H1 (cell line): ENCODE data around the gene SNRNP200. TPM values are rescaled to one million over a fixed set of nuclear protein-coding genes. Genes with fewer than 3 reads are reported as not detected.

ENCODE experiments used
- CTCF ChIA-PET: fragments of 300-600 bp; sonication (Branson Sonifier 250); formaldehyde crosslinking; loops from one replicate; lab custom pipeline; 2021; ENCODE audit not compliant: partially characterized antibody; lab: Charles Lee
- POLR2A ChIA-PET: fragments of 300-600 bp; sonication (Branson Sonifier 250); formaldehyde crosslinking; loops from one replicate; lab custom pipeline; 2021; ENCODE audit warnings: inconsistent platforms; ENCODE audit not compliant: partially characterized antibody; lab: Charles Lee
- DNase-seq, 2 experiments: peaks; one replicate each; pipeline versions ENCODE4 v3.0.0 to v3.0.0-alpha.2; 2010 to 2022; ENCODE audit warnings: low spot score in 2 of 2, low read depth in 1 of 2, mixed read lengths in 1 of 2
- FAIRE-seq: peaks from 2 replicates; lab custom pipeline; 2011; peaks lifted over from hg19 to GRCh38; lab: Jason Lieb, UNC
- H2AFZ ChIP-seq: 2 replicates; pipeline ENCODE4 v1.8.1; 2012; ENCODE audit warnings: low read length, inconsistent platforms
- H2AK5ac ChIP-seq: 2 replicates; pipeline ENCODE4 v1.6.1; 2013; ENCODE audit warnings: low read depth, low read length
- H2BK120ac ChIP-seq: replicated peaks from 2 replicates; pipeline ENCODE3; 2013; ENCODE audit warnings: low read depth, low read length, inconsistent platforms
- H2BK12ac ChIP-seq: 2 replicates; pipeline ENCODE4 v1.6.1; 2013; ENCODE audit warnings: low read depth, low read length
- H2BK15ac ChIP-seq: 2 replicates; pipeline ENCODE4 v1.6.1; 2013; ENCODE audit warnings: low read length
- H2BK20ac ChIP-seq: 2 replicates; pipeline ENCODE4 v1.6.1; 2013; ENCODE audit warnings: low read length
- H2BK5ac ChIP-seq: 2 replicates; pipeline ENCODE4 v1.6.1; 2013; ENCODE audit warnings: low read depth, low read length
- H3K14ac ChIP-seq: 2 replicates; pipeline ENCODE4 v1.6.1; 2013; ENCODE audit warnings: inconsistent platforms; ENCODE audit not compliant: insufficient read length
- H3K18ac ChIP-seq: 2 replicates; pipeline ENCODE4 v1.6.1; 2013; ENCODE audit warnings: low read length; ENCODE audit errors: extremely low read depth
- H3K23ac ChIP-seq: 2 replicates; pipeline ENCODE4 v1.6.1; 2013; ENCODE audit warnings: inconsistent platforms; ENCODE audit not compliant: insufficient read length
- H3K23me2 ChIP-seq: 2 replicates; pipeline ENCODE4 v1.6.1; 2013; ENCODE audit warnings: low read depth, low read length
- H3K27ac ChIP-seq: 2 replicates; pipeline ENCODE4 v1.6.1; 2011; ENCODE audit warnings: low read depth, low read length, inconsistent platforms
- H3K27me3 ChIP-seq, 4 experiments: replicated peaks in 1 of 4; 1 replicate in 1 of 4; 2 replicates in 3 of 4; pipeline versions ENCODE4 v1.6.1 to v1.8.1; 2011 to 2013; ENCODE audit warnings: low read length in 3 of 4, mild to moderate bottlenecking in 3 of 4, inconsistent platforms in 2 of 4, mixed read lengths in 2 of 4, moderate library complexity in 1 of 4; ENCODE audit not compliant: control insufficient read depth in 3 of 4, insufficient read depth in 3 of 4; ENCODE audit errors: extremely low read depth in 1 of 4
- H3K36me3 ChIP-seq, 4 experiments: 2 replicates each; pipeline versions ENCODE4 v1.6.1 to v1.8.1; 2011 to 2013; ENCODE audit warnings: mild to moderate bottlenecking in 4 of 4, low read length in 3 of 4, moderate library complexity in 2 of 4, control low read depth in 1 of 4, inconsistent platforms in 1 of 4; ENCODE audit not compliant: insufficient read depth in 4 of 4, control insufficient read depth in 2 of 4
- H3K4ac ChIP-seq: replicated peaks from 2 replicates; pipeline ENCODE3; 2013; ENCODE audit warnings: low read length, low read depth, mixed read lengths, inconsistent platforms; ENCODE audit not compliant: insufficient read length
- H3K4me1 ChIP-seq, 4 experiments: replicated peaks in 1 of 4; 1 replicate in 1 of 4; 2 replicates in 3 of 4; pipeline versions ENCODE4 v1.6.1 to v1.8.1; 2011 to 2013; ENCODE audit warnings: low read length in 3 of 4, inconsistent platforms in 2 of 4, mixed read lengths in 1 of 4; ENCODE audit not compliant: insufficient read depth in 4 of 4, control insufficient read depth in 3 of 4
- H3K4me2 ChIP-seq, 2 experiments: 2 replicates each; pipeline versions ENCODE4 v1.6.1 to v1.8.1; 2011 to 2013; ENCODE audit warnings: low read depth in 2 of 2, low read length in 2 of 2, control low read depth in 1 of 2, inconsistent platforms in 1 of 2, mild to moderate bottlenecking in 1 of 2; ENCODE audit not compliant: insufficient read depth in 1 of 2
- H3K4me3 ChIP-seq, 4 experiments: fragments of 200-600, 300-600 bp in 1 of 4; sonication (generic), shearing (Covaris generic), sonication (Bioruptor Twin) in 1 of 4; 2 replicates each; pipeline versions ENCODE4 v1.5.1 to v1.8.1; 2011 to 2016; ENCODE audit warnings: low read length in 4 of 4, low read depth in 3 of 4, control low read depth in 2 of 4, inconsistent platforms in 2 of 4, mild to moderate bottlenecking in 2 of 4, mixed read lengths in 1 of 4, moderate library complexity in 1 of 4; ENCODE audit not compliant: insufficient read depth in 2 of 4; ENCODE audit errors: extremely low read depth in 1 of 4
- H3K56ac ChIP-seq: replicated peaks from 2 replicates; pipeline ENCODE3; 2013; ENCODE audit warnings: low read depth, mild to moderate bottlenecking, mixed read lengths, low read length, inconsistent platforms; ENCODE audit not compliant: insufficient read length
- H3K79me1 ChIP-seq: 2 replicates; pipeline ENCODE4 v1.6.1; 2013; ENCODE audit warnings: low read depth, low read length, control low read depth
- H3K79me2 ChIP-seq, 2 experiments: 2 replicates each; pipeline versions ENCODE4 v1.6.1 to v1.8.1; 2012 to 2013; ENCODE audit warnings: low read length in 2 of 2, mild to moderate bottlenecking in 2 of 2, inconsistent platforms in 1 of 2; ENCODE audit not compliant: insufficient read depth in 2 of 2, control insufficient read depth in 1 of 2
- H3K9ac ChIP-seq, 4 experiments: replicated peaks in 1 of 4; 1 replicate in 1 of 4; 2 replicates in 3 of 4; pipeline versions ENCODE4 v1.6.1 to v1.8.1; 2011 to 2013; ENCODE audit warnings: low read depth in 3 of 4, low read length in 3 of 4, control low read depth in 2 of 4, mild to moderate bottlenecking in 2 of 4, moderate library complexity in 2 of 4, inconsistent platforms in 1 of 4; ENCODE audit errors: extremely low read depth in 1 of 4
- H3K9me3 ChIP-seq, 2 experiments: 2 replicates each; pipeline versions ENCODE4 v1.6.1 to v1.8.1; 2012 to 2013; ENCODE audit warnings: mild to moderate bottlenecking in 2 of 2, moderate library complexity in 2 of 2, control low read depth in 1 of 2, inconsistent platforms in 1 of 2, low read depth in 1 of 2, low read length in 1 of 2, mixed read lengths in 1 of 2; ENCODE audit not compliant: insufficient read depth in 2 of 2
- H4K20me1 ChIP-seq, 2 experiments: replicated peaks in 1 of 2; 2 replicates each; pipeline versions ENCODE3 to v1.8.1; 2011 to 2013; ENCODE audit warnings: inconsistent platforms in 2 of 2, low read length in 2 of 2, mild to moderate bottlenecking in 1 of 2; ENCODE audit not compliant: insufficient read depth in 2 of 2, control insufficient read depth in 1 of 2
- H4K5ac ChIP-seq: 2 replicates; pipeline ENCODE4 v1.6.1; 2013; ENCODE audit warnings: low read length, low read depth, mixed read lengths, inconsistent platforms; ENCODE audit not compliant: insufficient read length
- H4K8ac ChIP-seq: 2 replicates; pipeline ENCODE4 v1.8.0; 2013; ENCODE audit warnings: mild to moderate bottlenecking, moderate library complexity, low read length, inconsistent platforms; ENCODE audit not compliant: insufficient read depth; ENCODE audit errors: extremely low read depth
- H4K91ac ChIP-seq: replicated peaks from 2 replicates; pipeline ENCODE3; 2013; ENCODE audit warnings: low read length, mixed read lengths, inconsistent platforms; ENCODE audit not compliant: insufficient read length
- EGR1 ChIP-seq: IDR thresholded peaks from 2 replicates; pipeline ENCODE4 v1.6.1; 2011; ENCODE audit warnings: low read depth, low read length, borderline replicate concordance
- RNF2 ChIP-seq: fragments of 200-900, 300-1000 bp; sonication (generic); IDR thresholded peaks from 2 replicates; pipeline ENCODE4 v1.7.1; 2016; ENCODE audit warnings: borderline replicate concordance, low read depth, mild to moderate bottlenecking, antibody characterized with exemption, low read length; ENCODE audit not compliant: poor library complexity, severe bottlenecking; ENCODE audit errors: missing control alignments
- TBP ChIP-seq: IDR thresholded peaks from 2 replicates; pipeline ENCODE4 v1.6.1; 2011; ENCODE audit warnings: low read depth, low read length, improper control_type of control experiment
- WGBS, 2 experiments: shearing (Covaris generic) in 1 of 2; methylation state at CpG; one replicate each; pipeline versions ENCODE4 v1.1.6 to v1.1.7; 2013 to 2015; ENCODE audit warnings: low lambda C conversion rate in 2 of 2, mixed read lengths in 2 of 2, inconsistent platforms in 1 of 2, low coverage in 1 of 2, missing lambda C conversion rate in 1 of 2; ENCODE audit not compliant: insufficient replicate concordance in 2 of 2, insufficient coverage in 1 of 2, insufficient read length in 1 of 2; ENCODE audit errors: extremely low coverage in 1 of 2, missing lambda C conversion rate in 1 of 2; 5-methylcytosine and 5-hydroxymethylcytosine counted together
- long read RNA-seq, 2 experiments: library from RNA in 1 of 2; library from capped mRNA in 1 of 2; stranded (forward); transcript quantifications; one replicate each; pipeline ENCODE4 v2.0.0, GENCODE V29; 2021; ENCODE audit warnings: inconsistent platforms in 1 of 2
- polyA minus RNA-seq, 3 experiments: library from RNA; depleted of rRNA, polyadenylated mRNA; stranded (reverse); fragments of >200 nt; gene quantifications; 1 replicate in 2 of 3; 2 replicates in 1 of 3; pipeline ENCODE4 v1.2.3, GENCODE V29; 2011
- polyA plus RNA-seq, 7 experiments: library from polyadenylated mRNA; depleted of rRNA in 3 of 7; stranded (reverse) in 5 of 7; unstranded in 2 of 7; fragments of >200 nt in 5 of 7; fragments of 200-250 nt in 2 of 7; gene quantifications; 1 replicate in 5 of 7; 2 replicates in 1 of 7; 4 replicates in 1 of 7; pipeline versions ENCODE4 v1.2.1 to v1.2.3, GENCODE V29; 2011 to 2013; ENCODE audit warnings: missing spikeins in 2 of 7, mixed read lengths in 2 of 7
- total RNA-seq: library from RNA; stranded (reverse); fragmentation: NEBNext Ultra II Directional; extraction: Animal tissue kit (Norgen Biotek cat#: 25700); gene quantifications from 2 replicates; pipeline ENCODE4 v1.2.1, GENCODE V29; 2021
- TF ChIP-seq, protein P1 (sequence below): IDR thresholded peaks from 2 replicates; pipeline ENCODE4 v1.6.1; 2012; ENCODE audit warnings: low read length, inconsistent platforms

Gene SNRNP200
- 190 and 199 TPM in 2 replicates for total RNA-seq
- 289 and 302 TPM in 2 replicates for polyA plus RNA-seq (2011; rRNA removed)
- polyA plus RNA-seq (2011; cell fraction: cytosol; rRNA removed), result 285 TPM
- 577 TPM for polyA plus RNA-seq (2011; cell fraction: nucleus; rRNA removed)
- 182 to 258 TPM (median 247 TPM) in 4 replicates for polyA plus RNA-seq (2012, experiment 1 of 2)
- 34.1 TPM for polyA plus RNA-seq (2012, experiment 2 of 2)
- polyA plus RNA-seq (2013, experiment 1 of 2), result 88.0 TPM
- polyA plus RNA-seq (2013, experiment 2 of 2), result 74.0 TPM
- 522 and 583 TPM in 2 replicates for polyA minus RNA-seq (2011; rRNA and poly(A)+ RNA removed)
- 178 TPM for polyA minus RNA-seq (2011; cell fraction: cytosol; rRNA and poly(A)+ RNA removed)
- polyA minus RNA-seq (2011; cell fraction: nucleus; rRNA and poly(A)+ RNA removed), result 183 TPM
- long read RNA-seq, experiment 1, full-length matches to known transcripts, result 5 of 141 reads
- long read RNA-seq, experiment 1, partial matches to known transcripts, result 104 of 141 reads
- long read RNA-seq, experiment 1, other reads (novel, unspliced or antisense), result 32 of 141 reads
- long read RNA-seq, experiment 2, full-length matches to known transcripts, result 1 of 23 reads
- long read RNA-seq, experiment 2, partial matches to known transcripts, result 19 of 23 reads
- long read RNA-seq, experiment 2, other reads (novel, unspliced or antisense), result 3 of 23 reads

GRCh38 chr2:96305091-96305978 lies at the start of gene SNRNP200:
Gene SNRNP200 (minus strand): TSS chr2:96305546. CDS start chr2:96305437, 109 bp downstream.
- H3K27me3 ChIP-seq, result no peaks in the 10 kb centered on the region
- H3K9ac ChIP-seq, result peak within 1 kb of the TSS; percentile 60 to 90 (median 76)
- peak within 1 kb of the TSS; percentile 84 for H3K56ac ChIP-seq
- H4K20me1 ChIP-seq, result peaks cover 0 to 3% of the 10 kb centered on the region in 2 experiments
- H4K8ac ChIP-seq, result peak within 1 kb of the TSS; percentile 84; the same call in 1 of the 2 replicates
- DNase-seq (peak; percentile 41 to 89), FAIRE-seq (no peak)
- peak within 1 kb of the TSS; percentile 1 for H2BK120ac ChIP-seq
- H3K14ac ChIP-seq, result no peak within 1 kb of the TSS
- peaks cover 22 to 33% (median 30%) of the 10 kb centered on the region in 4 experiments for H3K36me3 ChIP-seq
- H3K79me2 ChIP-seq, result peaks cover 0 to 36% of the 10 kb centered on the region in 2 experiments; a peak in 2 of 4 replicates
- CTCF ChIA-PET, result interaction anchor here (0.7 to 1.2 kb wide), 6 partner anchors 15 to 51 kb away, joined by 3 to 4 read pairs (median 3); partner anchors contain the start of genes ITPRIPL1 and NCAPH
- peak within 1 kb of the TSS; percentile 46 for H3K4ac ChIP-seq
- no peaks in the 10 kb centered on the region for H3K23me2 ChIP-seq
- peak within 1 kb of the TSS; percentile 1; the same call in 1 of the 2 replicates for H2BK15ac ChIP-seq
- H2AK5ac ChIP-seq, result 0 out of 2 replicates have a peak within 1 kb of the TSS, but pooled peaks have one; percentile 4
- H2AFZ ChIP-seq, result peak within 1 kb of the TSS; percentile 19; the same call in 1 of the 2 replicates
- H4K91ac ChIP-seq, result peak within 1 kb of the TSS; percentile 9
- H3K9me3 ChIP-seq, result no peaks in the 10 kb centered on the region
- H3K79me1 ChIP-seq, result 0 out of 2 replicates have a peak, but pooled peaks cover 3% of the 10 kb centered on the region
- H4K5ac ChIP-seq, result peak within 1 kb of the TSS; percentile 35
- POLR2A ChIA-PET, result interaction anchor here (0.6 to 3.6 kb wide), 15 partner anchors 15 to 170 kb away, joined by 3 to 28 read pairs (median 4); partner anchors contain the start of gene NCAPH
- 2% methylated on average over 55 of the region's 61 CpGs; no CpG with 5 or more reads in 1 of the 2 experiments for WGBS, 2 experiments
- no peak within 1 kb of the TSS for H3K23ac ChIP-seq
- peak within 1 kb of the TSS; percentile 82; the same call in 1 of the 2 replicates for H3K27ac ChIP-seq
- H3K4me1 ChIP-seq, result peaks cover 0 to 13% (median 4%) of the 10 kb centered on the region in 4 experiments; a peak in 4 of 7 replicates
- peak within 1 kb of the TSS; percentile 79 to 98 (median 86) for H3K4me3 ChIP-seq
- H2BK20ac ChIP-seq, result no peak within 1 kb of the TSS
- peak within 1 kb of the TSS; percentile 66 to 96 for H3K4me2 ChIP-seq
- H2BK5ac ChIP-seq, result peak within 1 kb of the TSS; percentile 77
- H2BK12ac ChIP-seq, result 0 out of 2 replicates have a peak within 1 kb of the TSS, but pooled peaks have one; percentile 21
- H3K18ac ChIP-seq, result peak within 1 kb of the TSS; percentile 88
- TF ChIP-seq, protein P1, sequence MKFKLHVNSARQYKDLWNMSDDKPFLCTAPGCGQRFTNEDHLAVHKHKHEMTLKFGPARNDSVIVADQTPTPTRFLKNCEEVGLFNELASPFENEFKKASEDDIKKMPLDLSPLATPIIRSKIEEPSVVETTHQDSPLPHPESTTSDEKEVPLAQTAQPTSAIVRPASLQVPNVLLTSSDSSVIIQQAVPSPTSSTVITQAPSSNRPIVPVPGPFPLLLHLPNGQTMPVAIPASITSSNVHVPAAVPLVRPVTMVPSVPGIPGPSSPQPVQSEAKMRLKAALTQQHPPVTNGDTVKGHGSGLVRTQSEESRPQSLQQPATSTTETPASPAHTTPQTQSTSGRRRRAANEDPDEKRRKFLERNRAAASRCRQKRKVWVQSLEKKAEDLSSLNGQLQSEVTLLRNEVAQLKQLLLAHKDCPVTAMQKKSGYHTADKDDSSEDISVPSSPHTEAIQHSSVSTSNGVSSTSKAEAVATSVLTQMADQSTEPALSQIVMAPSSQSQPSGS, result no peak
- TF ChIP-seq TBP, result peak; percentile 83
- TF ChIP-seq RNF2, result no peak
- TF ChIP-seq EGR1, result peak; percentile 92
